Stimulated activated naive CD4-positive, alpha-beta T cell (primary cell): ENCODE data around the gene GRAMD4.

ENCODE experiments used
- DNase-seq, 6 experiments: peaks; one replicate each; lab custom pipeline; 2025; lab: John Stamatoyannopoulos, UW

GRAMD4 gene

DNA sequence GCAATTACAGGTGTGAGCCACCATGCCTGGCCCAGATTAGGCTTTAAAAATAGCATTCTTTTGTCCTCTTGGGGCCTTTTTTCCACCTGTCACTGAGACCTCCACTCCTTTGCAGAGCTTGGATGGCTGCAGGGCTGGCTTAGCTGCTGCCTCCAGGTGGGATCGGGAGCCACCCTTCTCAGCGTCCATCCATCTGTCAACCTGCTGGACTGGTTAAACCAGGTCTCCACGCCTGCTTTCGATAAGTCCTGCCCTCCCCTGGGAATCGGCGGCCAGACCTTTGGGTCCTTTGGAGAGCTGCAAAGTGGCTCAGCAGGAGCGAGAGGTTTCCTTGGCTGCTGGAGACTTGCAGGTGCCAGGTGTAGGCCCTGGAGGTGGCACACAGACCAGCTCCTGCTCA, 23.4 kb upstream of the GRAMD4 start:
- no peak for DNase-seq

DNA sequence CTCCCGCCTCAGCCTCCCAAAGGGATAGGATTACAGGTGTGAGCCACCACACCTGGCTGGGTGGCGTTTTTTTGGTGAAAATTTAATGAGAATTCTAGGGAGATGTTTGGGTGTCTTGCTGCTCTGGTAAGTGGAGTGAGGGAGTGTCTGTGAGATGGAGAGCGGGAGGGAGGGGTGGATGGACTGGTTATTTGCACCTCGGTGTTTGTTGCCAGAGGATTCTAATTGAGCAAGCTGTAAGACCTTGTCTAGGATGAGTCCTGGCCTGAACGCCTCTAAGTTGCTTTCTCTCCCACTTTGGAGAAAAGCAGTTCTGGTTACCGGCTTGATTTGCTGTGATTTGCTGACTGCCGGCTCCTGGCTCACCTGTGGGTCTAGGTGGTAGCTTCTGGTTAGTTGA, 22.0 kb upstream of the GRAMD4 start:
- no peak for DNase-seq

DNA sequence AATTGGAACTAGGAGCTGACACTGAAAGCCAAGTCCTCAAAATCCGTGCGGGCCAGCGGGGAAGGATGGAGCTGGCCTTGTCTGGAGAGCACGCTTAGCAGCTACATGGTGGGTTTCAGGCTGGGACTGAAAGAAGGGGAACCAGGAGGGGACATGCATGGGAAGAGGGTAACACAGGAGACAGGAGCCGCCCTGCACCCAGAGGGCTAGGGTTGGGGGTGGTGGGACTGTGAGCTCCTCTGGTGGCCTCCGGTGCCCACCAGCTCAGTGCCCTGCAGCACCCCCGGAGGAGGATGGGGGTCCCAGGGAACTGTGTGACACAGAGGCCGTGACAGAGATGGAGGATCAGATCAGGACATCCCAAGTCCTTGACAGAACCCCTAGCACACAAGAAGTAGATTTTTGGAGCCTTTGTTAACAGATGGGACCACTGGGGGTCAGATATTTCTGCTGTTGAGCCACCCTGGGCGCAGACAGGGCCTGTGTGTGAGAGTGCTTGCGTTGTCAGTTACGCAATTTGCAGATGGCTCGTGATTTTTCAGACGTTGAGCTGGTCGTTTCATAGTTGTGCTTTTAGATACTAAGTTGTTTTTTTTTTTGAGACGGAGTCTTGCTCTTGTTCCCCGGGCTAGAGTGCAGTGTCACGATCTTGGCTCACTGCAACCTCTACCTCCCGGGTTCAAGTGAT, 21.3 kb upstream of the GRAMD4 start:
- DNase-seq, result no peak

DNA sequence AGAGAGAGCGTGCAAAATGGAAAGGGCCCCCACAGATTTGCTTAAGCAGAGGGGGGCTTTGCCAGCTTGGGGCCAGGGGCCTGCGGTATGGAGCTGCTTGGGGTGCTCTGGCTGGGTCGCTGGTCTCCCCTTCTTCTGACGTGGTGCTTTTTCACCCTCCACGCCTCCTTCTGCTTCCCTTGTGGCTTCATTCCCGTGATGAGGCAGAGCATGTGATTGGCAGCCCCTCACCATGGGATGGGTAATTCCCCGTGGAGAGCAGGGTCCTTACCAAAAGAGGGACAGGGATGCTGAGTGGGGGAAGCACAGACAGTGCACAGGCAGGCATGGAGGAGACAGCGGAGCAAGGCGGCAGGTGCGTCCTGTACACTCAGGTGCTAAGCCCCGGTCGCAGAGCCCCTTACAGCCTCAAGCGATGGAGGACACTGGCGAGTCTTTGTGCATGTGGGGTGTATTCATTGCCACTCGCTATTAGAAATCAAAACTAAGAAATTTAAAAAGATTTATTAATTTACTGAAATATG, 19.9 kb upstream of the GRAMD4 start:
- no peak for DNase-seq

DNA sequence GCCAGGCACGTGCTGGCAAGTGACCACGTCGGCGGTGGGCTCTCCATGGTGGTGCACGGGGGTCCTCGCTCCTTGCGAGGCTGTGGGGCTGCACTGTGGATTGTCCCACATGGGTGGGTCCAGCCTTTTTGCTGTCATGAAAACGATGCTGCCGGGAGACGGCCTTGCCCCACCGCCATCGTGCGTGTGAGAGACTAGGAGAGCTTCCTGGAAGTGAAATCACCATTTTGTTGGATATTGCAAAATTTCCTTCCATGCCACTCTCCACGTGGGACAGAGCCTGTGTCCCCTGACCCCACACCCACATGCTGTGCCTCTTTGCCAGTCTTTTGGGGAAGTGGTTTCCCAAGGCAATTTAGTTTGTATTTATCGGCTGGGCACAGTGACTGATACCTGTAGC, 18.2 kb upstream of the GRAMD4 start:
- DNase-seq, result no peak

DNA sequence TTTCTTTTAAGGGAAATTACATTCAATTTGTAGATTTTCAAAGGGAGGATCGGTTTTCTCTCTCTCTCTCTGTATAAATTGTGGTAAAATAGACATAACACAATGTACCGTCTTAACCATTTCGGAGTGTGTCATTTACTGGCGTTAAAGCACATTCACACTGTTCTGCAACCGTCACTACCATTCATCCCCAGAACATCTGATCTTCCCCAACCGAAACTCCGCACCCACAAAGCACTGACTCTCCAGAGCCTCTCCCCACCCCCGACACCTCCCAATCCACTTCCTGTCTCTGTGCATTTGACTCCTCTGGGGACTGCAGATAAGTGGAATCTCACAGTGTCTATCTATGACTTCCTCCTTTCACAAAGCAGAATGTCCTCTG, 15.9 kb upstream of the GRAMD4 start:
- peak in 3 of 6 experiments; percentile 27 to 43 (median 39) for DNase-seq

DNA sequence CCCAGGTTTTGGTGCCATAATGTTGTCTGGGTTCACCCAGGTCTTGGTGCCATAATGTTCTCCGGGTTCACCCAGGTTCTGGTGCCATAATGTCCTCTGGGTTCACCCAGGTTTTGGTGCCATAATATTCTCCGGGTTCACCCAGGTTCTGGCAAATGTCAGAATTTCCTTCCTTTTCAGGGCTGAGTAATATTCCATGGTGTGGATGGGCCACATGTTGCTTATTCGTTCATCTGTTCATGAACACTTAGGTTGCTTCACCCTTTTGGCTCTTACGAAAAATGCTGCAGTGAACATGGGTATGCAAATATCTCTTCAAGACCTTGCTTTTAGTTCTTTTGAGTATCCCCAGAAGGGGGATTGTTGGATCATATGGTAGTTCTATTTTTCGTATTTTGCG, 15.1 kb upstream of the GRAMD4 start:
- DNase-seq, result no peak

DNA sequence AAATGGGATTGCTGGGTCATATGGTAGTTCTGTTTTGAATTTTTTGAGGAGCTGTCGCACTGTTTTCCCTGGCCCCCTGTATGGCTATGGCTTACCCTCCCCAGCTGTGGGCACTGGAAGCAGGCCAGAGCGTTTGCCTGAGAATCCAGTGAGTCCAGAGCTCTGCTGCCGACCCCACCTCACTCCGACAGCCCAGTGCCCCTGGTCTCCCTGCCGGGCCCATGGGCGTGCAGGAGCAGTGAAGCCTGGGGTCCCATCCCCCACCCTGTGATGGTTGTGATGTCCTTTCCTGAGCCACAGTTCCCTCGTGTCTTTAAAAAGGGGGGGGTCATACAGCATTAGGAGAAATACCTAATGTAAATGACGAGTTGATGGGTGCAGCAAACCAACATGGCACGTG, 13.3 kb upstream of the GRAMD4 start:
- no peak for DNase-seq

DNA sequence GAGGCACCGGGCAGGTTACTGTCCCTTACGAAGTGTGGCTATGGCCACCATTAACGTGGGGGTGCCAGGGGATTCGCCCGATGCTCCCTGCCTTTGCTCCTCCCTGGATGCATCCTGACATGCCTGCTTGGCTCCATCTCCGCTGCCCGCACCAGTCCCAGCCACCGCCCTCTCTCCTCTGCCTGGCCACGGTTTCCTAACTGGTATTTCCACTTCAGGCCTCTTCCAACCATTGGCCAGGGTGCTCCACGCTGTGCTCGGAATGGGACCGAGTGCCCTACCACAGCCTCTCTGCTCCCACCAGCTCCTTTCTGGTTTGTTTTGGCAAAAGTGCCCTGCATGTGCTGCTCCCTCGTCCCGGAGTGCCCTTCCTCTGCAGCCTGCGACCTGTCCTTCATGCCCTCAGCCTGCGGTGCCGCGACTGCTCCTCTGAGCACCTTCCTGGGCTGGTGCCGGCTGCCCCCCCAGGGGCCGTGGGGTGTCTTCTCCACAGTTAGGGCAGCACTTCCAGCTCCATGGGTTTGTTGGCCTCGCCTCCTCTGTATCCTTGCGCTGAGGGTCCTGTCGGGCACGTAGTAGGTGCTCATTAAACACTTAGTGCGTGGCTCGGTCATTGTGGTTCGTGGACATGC, 12.6 kb upstream of the GRAMD4 start:
- DNase-seq, result no peak

DNA sequence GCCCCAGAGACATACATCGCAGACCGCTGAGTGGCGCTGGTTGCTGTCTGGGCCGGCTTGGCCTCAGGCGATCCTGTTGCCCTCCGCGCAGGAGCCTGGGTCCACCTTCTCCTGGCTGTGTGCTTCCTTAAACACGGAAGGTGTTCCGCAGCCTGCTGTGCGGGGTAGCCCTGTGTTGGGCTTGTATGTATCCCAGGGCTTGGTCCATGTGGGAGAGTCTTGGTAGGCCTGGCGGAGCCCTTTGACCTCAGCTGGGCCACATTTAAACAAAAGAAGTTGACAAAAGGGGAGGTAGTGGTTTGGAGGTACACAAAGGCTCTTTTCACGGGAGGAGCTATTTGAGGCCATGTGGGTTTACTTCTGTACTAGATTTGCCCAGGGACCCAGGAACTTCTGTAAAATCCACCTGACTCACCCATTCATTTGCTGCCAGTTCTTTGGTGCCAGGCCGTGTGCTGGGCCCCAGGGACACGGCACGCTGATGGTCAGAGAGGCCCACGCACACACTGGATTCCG, 11.0 kb upstream of the GRAMD4 start:
- DNase-seq, result no peak

DNA sequence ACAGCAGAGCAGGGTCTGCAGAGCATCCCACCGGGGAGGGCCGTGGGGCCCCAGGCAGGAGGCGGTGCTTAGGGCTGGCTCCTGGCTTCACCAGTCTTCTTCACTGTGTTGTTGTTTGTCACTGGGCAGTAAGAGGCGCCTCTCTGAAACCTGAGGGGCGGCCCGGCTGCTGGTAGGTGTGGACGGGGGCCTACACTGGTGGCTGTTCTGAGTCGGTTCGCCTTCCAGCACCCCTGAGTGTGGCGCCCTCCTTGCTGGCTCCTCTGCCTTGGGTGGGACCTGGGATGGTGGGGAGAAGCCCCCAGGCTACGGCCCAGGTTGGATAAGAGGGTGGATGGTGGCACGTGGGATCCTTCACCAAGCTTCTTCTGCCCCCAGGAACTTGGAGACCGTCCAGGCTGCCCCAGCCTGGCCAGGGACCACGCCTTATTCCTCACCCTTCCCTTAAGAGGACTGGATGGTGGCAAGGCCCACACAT, 10.4 kb upstream of the GRAMD4 start:
- DNase-seq, result no peak

DNA sequence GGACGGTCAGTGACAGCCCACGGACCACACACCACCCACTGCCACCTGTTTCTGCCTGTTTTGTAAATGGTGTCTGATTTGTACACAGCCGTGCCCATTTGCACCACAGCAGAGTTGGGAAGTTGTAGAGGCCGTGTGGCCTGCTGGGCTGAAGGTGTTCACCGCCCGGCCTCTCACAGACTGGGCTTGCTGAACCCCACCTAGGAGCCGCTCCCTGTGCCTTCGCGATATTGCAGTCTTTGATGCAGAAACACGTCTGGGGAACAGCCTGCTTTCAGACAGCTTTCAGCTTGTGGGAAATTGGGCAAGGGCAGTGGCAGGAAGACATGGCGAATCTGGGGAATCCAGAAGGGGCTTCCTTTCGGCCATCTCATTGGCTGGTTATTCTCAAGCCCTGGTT, 9.8 kb upstream of the GRAMD4 start:
- no peak for DNase-seq

DNA sequence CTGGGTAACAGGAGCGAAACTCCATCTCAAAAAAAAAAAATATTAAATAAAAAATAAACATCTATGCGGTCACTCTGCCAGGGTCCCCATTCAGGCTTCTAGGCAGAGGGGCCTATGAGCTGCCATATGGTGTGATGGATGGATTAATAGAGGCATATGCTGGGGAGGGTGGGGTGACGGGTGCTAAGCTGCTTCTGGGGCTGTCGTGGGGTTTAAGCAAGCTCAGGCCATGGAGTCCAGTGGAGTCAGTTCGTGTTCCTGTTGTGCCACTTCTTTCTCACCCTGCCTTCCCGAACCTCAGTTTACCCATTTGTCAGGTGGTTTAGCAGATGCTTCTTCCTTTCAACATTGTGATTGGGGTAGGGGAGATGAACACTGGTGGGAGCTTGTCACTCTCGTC, 9.0 kb upstream of the GRAMD4 start:
- no peak for DNase-seq

DNA sequence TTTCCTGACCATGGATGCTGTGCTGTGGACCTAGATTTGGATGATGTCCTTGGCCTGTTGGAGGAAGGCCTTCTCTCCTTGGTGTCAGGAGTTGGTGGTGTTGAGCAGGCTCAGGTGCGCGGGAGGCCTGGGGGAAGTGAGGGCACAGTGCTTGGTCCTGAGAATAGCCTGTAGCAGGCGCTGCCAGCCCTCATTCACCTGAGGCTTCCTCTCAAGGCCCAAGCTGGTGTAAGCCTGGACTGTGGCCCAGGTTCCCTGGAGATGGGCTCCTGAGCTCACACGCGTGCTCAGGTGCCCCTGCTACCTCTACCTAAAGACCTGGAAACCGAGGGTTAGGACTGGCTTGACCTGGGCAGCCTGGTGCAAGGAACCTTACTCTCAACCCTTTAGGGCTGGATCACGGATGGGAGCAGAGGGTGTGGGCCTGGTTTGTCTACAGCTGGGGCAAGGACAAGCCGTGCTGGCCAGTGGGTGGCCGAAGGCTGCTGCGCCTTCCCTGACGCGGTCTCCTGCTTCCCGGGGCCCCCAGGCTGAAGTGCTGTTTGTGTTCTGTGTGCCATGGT, 7.8 kb upstream of the GRAMD4 start:
- no peak for DNase-seq

DNA sequence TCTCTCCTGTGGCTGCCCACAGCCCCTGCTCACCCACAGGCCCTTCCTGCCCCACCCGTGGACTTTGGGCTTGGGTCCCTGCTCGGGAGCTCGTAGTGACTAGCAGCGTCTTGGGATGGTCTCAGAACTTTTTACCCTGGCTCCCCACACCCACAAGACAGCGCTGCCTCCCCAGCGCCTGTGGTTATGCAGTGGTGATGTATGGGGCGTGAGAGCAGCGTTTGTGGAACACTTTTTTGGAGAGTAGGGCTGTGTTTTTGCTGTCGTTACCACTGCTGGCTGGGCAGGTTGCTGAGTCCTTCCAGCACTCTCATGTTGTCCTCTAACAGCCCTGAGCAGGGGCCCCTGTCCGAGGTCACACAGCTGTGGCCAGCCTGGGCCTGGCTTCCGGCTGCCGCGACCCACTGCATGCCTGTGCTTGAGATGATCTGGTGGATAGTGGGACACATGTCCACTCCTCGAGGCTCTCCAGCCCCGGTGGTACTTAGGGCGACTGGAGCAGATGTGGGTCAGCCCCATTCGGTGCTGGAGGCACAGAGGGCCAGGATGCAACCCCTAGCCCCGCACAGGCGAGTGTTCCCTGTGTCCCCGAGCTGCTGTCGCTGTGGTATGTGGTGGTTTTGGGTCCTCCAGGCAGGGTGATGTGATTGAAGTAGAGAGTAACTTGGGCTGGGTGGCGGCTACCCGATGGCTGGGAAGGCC, 7.1 kb upstream of the GRAMD4 start:
- peak in 1 of 6 experiments; percentile 41 for DNase-seq

DNA sequence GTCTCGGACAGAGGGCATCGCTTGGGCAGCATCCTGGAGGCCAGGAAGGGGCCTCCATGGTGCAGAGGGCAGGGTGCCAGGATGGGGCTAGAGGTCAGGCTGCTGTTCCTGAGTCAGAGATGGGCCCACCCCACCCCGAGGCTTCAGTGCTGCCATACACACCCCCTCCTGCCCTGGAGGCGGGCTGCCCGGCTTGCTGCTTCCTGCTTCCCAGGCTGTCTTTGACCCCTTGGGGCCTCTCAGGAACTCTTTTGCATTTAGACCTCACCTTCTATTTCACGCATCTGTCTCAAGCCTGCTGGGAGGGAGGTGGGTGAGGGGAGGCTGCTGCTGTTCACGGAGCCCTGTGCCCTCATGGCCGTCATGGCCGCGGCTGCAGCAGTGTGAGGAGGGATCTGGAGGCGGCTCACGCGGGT, 6.6 kb upstream of the GRAMD4 start:
- DNase-seq, result no peak

DNA sequence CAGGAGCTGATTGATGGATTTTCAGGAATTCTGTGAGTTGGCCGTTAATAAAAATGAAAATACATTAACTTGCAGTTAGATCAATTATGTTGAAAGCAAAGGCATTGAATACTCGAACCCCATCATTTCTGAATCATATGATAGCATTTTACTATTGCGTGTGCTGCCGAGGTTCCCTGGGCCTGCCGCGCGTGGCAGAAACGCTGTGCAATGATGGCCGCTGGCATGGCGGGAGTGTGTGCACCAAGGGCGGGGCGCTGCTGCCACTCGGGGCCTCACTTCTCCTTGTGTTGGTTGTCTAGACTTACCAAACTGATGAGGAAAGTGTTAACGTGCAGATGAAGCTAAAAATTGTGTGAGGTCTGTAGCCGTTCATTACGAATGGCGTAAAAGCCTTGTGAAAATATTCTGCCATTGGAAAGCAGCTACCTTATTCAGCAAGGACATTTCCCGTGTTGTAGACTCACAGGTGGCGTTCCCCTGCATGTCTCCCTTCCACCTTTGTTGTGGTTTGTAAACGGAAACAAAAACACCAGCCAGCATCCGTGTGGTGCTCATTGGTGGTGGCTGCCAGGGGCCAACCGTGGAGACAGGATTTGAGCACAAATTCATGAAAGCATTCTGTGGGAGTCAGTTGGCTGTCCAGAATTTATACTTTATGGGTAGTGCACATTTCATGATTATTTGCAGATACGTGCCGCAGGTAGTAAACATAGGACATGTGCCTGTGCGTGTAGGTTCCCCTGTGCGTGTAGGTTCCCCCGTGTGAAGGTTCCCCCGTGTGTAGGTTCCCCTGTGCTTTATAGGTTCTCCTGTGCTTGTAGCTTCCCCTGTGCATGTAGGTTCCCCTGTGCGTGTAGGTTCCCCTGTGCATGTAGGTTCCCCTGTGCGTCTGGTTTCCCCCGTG, 5.9 kb upstream of the GRAMD4 start:
- peak; percentile 37 to 89 (median 76) for DNase-seq

DNA sequence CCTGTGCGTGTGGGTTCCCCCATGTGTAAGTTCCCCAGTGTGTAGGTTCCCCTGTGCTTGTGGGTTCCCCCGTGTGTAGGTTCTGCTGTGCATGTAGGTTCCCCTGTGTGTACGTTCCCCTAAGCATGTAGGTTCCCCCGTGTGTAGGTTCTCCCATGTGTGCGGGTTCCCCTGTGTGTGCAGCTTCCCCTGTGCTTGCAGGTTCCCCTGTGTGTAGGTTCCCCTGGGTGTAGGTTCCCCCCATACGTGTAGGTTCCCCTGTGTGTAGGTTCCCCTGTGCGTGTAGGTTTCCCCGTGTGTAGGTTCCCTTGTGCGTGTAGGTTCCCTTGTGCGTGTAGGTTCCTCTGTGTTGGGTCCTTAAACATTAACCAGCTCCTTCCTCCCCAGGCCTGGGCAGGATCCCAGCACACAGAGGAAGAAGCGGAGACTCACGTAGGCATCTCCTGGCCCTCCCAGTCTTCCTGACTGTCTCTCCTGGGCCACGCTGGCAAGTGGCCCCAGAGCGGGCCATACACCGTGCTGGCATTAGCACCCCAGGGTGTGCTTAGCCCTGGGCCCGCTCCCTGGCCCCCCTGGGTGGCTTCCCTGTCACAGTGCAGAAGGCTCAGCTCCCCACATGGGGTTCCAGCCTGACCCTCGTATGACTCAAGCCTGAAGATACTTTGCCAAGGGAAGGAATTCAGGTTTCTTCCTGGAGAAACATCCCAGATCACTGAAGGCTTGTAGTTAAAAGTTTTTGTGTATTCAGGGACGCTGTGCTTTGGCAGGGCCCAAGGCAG, 2.8 kb upstream of the GRAMD4 start:
- no peak for DNase-seq

DNA sequence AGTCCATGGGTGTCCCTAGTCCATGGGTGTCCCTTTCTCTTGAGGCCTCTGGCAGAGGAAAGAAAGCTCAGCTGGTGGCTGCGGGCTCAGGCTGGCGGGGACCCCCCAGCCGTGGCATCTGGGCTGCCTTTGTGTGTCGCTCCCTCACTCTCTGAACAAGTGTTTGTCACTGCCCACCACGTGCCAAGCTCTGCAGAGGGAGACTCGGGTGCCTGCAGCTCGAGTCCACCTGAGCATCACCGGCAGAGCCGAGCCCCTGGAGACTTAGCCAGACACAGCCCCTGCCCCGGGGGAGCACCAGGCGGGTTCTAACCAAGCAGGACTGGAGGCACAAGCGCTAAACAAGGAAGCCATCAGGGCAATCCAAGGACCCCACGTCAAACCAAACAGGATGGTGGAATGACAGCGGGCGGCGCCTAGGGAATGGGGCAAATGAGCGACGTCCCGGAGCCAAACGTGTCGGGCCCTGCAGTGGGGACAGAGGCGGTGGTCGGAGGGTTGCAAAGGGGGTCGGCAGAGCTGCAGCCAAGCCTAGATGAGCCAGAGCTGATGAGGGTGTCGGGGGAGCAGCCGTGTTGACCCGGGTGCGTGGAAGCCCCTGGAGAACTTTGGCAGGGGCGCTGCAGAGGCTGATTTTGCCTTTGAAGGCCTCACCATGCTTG, 2.1 kb upstream of the GRAMD4 start:
- DNase-seq, result no peak

DNA sequence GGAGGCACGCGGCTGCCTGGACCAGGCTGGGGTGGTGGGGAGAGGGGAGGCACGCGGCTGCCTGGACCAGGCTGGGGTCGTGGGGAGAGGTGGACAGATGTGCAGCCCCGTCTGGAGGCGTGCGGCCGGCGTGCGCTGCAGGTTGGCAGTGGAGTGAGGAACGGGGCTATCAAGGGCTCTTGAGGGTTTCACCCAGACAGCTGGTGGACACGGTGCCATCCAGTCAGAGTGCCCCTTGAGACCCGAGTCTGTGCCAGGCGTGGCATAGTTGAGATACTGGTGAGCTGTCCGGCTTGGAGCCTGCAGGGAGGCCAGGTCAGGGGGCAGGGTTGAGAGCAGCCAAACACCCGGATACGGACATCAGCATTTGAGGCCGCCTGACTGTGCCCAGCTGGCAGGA, 1.5 kb upstream of the GRAMD4 start:
- no peak for DNase-seq
